ENCODE data around the gene LZTFL1.

LZTFL1 gene

DNA sequence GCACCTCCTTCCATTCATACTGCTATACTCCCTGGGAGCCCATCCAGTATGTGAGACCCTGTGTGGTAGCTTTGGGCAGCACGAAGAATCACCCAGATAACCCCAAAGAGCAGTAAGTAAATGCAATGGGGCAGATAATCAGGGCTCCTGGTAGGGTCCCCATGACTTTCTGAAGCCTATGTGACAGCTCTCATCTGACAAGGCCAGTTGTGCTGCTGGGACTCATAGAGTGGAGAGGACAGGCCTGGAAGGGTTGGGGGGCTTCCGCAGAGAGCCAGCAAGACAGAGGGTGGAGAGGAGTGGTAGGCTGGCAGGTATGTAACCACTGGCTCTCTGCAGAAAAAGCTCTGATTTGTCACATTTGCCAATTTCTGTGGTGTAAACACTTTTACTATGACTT lies 42.3 kb downstream of the LZTFL1 start:
- TF ChIP-seq, protein P1, sequence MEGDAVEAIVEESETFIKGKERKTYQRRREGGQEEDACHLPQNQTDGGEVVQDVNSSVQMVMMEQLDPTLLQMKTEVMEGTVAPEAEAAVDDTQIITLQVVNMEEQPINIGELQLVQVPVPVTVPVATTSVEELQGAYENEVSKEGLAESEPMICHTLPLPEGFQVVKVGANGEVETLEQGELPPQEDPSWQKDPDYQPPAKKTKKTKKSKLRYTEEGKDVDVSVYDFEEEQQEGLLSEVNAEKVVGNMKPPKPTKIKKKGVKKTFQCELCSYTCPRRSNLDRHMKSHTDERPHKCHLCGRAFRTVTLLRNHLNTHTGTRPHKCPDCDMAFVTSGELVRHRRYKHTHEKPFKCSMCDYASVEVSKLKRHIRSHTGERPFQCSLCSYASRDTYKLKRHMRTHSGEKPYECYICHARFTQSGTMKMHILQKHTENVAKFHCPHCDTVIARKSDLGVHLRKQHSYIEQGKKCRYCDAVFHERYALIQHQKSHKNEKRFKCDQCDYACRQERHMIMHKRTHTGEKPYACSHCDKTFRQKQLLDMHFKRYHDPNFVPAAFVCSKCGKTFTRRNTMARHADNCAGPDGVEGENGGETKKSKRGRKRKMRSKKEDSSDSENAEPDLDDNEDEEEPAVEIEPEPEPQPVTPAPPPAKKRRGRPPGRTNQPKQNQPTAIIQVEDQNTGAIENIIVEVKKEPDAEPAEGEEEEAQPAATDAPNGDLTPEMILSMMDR (IDR thresholded peaks at IDR 0.05; ENCODE audit: extremely low read depth, missing control alignments) = no peak
- no peak for DNase-seq (ENCODE audit: low spot score)

DNA sequence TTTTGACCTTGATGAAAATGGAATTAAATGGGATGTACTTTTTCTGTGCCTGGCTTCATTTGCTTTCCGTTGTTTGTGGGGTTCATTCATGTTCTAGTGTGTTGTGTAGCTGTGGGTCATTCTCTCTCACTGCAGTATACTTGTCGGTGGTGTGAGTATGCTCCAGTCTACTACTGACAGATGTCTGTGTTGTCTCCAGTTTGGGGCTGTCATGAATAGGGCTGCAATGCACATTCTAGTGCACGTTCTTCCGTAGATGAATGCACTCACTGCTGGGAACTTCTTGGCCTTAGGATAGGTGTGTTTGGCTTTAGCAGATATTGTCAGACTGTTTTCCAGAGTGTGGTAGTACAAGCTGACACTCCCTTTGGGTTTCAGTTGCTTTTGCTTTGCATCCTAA lies 43.9 kb downstream of the LZTFL1 start:
- TF ChIP-seq, protein P1 (IDR thresholded peaks at IDR 0.05; ENCODE audit: extremely low read depth, missing control alignments) = no peak

DNA sequence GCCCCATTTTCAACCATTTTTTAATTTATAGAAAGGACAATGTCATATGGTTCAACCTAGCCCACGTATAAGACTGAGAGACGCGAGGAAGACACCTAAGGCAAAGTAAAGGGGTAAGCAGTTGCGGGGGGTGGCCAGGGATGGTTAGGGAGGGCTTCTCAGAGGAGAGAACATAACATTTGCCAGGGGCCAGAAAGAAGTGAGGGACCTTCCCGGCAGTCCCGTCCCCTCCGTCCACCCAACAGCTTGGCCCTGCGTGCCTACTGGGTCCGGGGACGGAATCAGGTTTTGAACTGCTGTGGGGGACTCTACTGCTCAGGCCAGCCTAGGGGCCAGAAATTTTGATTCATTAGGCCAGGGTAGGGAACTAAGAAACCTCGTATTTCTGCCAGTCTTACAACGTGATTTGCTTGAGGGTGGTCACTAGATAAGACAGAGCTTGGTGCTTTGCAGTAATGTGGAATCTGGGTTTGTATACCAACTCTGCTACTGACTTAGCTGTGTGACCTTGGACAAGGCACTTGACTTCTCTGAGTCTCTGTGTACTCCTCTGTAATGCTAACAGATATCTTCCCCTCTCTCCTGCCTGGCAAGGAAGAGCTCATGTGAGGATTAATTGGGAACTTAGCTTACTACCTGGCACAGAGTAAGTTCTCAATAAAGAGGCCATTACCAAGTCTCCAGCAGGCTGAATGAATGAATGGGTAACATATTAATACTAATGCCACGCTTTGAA lies 44.8 kb downstream of the LZTFL1 start:
- TF ChIP-seq, protein P1 (IDR thresholded peaks at IDR 0.05; ENCODE audit: extremely low read depth, missing control alignments) = no peak
- DNase-seq (ENCODE audit: low spot score) = no peak

More for the DNA sequence above, 43.9 kb downstream of the LZTFL1 start:
- no peak for DNase-seq (ENCODE audit: low spot score)

DNA sequence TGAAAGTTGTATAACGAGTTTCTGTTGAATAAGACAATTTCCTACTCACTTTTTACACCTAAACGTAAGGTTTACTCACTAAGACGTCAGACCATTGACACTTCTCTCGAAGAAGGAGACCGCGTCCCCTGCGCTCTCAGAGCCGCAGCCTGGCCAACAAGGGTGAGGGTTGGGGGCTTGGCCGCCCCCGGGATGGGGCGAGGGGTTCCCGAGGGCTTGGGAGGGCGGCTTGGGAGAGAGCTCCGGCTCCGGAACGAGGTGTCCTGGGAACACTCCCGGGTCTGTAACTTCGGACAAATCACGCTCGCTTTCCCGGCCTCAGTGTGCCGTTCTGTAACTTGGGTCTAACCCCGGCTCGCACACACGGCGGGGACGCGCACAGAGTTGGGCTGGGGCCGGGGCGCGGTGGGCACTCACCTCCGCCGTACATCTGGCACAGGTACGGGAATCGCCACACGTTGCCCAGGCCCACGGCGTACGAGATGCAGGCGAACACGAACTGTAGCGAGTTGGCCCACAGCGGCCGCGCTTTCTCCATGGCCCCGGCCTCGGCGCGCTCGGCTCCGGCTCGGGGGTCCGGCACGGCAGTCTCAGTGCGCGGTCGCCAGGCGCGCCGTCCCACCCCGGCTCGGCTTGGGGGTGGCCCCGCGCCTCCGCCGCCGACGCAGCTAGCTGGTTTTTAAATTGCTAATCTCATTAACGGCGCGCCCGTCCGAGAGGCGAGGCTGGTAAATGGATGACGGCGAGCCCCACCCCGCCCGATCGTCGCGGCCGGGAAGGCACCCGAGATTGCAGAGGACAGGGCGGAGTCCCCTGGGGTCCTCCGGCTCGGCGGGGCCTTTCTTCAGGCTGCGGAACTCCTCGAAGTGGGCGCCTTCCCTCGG lies 45.8 kb downstream of the LZTFL1 start, which contains the start of gene SLC6A20:
Gene SLC6A20, minus strand, starts transcription at position 655 of the 884 bp plus-strand sequence. Its CDS starts 117 bp downstream, at position 538.
- TF ChIP-seq, protein P1 (IDR thresholded peaks at IDR 0.05; ENCODE audit: extremely low read depth, missing control alignments) = no peak
- peak; percentile 52 for DNase-seq (ENCODE audit: low spot score)

DNA sequence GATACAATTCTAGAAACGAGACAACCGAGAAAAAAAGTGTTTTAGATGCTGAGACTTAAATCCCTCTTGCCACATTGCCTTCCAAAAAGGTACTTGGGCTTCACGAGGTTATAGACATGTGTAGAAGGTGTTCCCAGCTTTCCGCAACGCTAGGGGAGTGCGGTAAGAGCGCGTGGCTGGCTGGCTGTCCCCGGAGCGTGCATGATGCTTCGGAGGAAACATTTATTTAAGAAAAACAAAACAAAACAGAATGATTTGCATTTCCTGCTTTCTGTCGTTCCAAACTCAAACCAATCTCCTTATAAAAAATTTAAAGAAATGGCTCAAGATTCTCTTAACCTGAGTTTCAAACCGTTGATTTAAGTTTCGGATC lies 46.4 kb downstream of the LZTFL1 start:
- no peak for DNase-seq (ENCODE audit: low spot score)
- TF ChIP-seq, protein P1 (IDR thresholded peaks at IDR 0.05; ENCODE audit: extremely low read depth, missing control alignments) = no peak

DNA sequence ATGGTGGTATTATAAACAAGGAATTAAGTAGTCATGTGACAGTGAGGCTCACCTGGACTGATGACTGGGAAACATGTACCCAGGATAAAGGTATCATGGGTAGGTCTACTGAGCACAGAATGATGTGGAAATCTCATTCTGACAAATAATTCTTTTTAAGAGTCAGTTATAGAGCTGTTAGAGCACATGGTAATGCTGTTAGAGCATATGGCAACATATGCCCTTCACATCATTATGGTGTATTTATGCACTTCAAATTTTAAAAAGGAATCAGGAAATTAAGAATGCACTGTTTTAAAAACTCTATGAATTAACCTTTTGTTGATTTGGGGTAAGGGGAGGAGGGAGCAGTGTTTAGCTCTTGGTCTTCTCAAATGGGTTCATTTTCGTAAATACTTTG lies 47.3 kb downstream of the LZTFL1 start:
- DNase-seq (ENCODE audit: low spot score) = no peak
- TF ChIP-seq, protein P1 (IDR thresholded peaks at IDR 0.05; ENCODE audit: extremely low read depth, missing control alignments) = no peak

DNA sequence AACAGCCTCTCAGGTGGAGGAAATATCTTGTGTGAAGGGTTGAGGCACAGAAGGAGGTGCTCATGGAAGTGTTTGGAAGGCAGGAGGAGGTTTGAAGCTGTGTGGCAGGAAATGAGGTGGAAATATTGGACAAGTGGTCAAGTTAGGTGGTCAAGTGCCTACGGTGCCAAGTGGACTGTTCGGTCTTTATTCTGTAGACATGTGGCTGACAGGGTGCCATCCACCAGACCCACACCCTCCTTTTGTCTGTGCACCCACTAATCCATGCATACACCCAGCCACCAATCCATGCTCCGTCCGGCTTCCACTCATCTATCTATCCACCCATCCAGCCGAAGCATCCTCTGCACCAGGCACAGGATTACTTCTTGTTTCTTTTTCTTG lies 47.8 kb downstream of the LZTFL1 start:
- no peak for DNase-seq (ENCODE audit: low spot score)
- TF ChIP-seq, protein P1 (IDR thresholded peaks at IDR 0.05; ENCODE audit: extremely low read depth, missing control alignments) = no peak

Data from GM20000 (cell line).